HG03060 (cell line): ENCODE data around the gene ZBTB16.

Experiments used
- ATAC-seq: cut with Tn5 transposase; IDR thresholded peaks from one replicate; pipeline ENCODE4 v1.9.1; 2021; ENCODE audit warnings: low read depth, moderate number of reproducible peaks; ENCODE audit not compliant: unreplicated experiment

Gene ZBTB16

DNA sequence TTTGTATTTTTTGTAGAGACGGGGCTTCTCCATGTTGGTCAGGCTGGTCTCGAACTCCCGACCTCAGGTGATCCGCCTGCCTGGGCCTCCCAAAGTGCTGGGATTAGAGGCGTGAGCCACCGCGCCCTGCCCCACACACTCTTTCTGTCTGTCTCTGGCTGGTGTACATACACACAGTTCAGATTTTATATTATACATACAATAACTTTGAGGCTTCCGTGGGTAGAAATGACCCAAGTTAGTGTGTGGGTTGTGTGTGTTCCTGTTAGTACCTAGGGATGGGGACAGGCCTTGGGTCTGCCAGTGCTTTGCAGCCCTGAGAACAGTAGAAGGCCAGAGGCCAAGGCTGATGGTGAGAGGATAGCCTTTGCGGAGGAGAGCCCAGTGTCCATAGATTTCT lies 2.8 kb downstream of the ZBTB16 start:
- ATAC-seq: no peak

DNA sequence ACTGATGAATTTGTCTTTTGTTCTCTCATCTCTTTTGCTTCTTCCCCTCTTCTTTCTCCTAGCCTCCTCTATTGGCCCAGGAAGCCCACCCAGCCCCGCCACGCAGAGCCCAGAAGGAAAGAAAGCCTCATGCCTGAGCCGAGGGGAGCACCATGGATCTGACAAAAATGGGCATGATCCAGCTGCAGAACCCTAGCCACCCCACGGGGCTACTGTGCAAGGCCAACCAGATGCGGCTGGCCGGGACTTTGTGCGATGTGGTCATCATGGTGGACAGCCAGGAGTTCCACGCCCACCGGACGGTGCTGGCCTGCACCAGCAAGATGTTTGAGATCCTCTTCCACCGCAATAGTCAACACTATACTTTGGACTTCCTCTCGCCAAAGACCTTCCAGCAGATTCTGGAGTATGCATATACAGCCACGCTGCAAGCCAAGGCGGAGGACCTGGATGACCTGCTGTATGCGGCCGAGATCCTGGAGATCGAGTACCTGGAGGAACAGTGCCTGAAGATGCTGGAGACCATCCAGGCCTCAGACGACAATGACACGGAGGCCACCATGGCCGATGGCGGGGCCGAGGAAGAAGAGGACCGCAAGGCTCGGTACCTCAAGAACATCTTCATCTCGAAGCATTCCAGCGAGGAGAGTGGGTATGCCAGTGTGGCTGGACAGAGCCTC lies 3.8 kb downstream of the ZBTB16 start:
- no peak for ATAC-seq

DNA sequence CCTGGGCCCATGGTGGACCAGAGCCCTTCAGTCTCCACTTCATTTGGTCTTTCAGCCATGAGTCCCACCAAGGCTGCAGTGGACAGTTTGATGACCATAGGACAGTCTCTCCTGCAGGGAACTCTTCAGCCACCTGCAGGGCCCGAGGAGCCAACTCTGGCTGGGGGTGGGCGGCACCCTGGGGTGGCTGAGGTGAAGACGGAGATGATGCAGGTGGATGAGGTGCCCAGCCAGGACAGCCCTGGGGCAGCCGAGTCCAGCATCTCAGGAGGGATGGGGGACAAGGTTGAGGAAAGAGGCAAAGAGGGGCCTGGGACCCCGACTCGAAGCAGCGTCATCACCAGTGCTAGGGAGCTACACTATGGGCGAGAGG lies 4.3 kb downstream of the ZBTB16 start:
- no peak for ATAC-seq

DNA sequence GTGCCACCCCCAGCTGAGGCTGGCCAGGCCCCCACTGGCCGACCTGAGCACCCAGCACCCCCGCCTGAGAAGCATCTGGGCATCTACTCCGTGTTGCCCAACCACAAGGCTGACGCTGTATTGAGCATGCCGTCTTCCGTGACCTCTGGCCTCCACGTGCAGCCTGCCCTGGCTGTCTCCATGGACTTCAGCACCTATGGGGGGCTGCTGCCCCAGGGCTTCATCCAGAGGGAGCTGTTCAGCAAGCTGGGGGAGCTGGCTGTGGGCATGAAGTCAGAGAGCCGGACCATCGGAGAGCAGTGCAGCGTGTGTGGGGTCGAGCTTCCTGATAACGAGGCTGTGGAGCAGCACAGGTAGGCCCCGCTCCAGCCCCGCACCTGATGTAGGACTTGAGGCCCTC lies 4.7 kb downstream of the ZBTB16 start:
- no peak for ATAC-seq

DNA sequence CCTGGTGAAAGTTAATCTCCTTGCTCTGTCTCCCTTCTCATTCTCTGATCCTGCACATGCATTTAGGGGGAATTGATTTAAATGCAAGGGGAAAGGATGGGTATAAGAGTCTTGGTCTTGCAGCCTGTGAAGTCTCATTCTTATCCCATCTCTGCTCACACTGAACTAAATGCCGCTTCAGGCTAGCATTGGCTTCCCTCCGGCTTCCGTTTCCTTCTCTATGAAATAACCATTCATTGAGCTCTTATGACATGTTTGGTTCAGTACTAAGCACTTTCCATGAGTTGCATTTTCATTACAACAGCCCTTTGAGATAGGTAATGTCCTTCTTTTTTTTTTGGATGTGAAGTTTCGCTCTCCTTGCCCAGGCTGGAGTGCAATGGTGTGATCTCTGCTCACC lies 5.6 kb downstream of the ZBTB16 start:
- no peak for ATAC-seq

DNA sequence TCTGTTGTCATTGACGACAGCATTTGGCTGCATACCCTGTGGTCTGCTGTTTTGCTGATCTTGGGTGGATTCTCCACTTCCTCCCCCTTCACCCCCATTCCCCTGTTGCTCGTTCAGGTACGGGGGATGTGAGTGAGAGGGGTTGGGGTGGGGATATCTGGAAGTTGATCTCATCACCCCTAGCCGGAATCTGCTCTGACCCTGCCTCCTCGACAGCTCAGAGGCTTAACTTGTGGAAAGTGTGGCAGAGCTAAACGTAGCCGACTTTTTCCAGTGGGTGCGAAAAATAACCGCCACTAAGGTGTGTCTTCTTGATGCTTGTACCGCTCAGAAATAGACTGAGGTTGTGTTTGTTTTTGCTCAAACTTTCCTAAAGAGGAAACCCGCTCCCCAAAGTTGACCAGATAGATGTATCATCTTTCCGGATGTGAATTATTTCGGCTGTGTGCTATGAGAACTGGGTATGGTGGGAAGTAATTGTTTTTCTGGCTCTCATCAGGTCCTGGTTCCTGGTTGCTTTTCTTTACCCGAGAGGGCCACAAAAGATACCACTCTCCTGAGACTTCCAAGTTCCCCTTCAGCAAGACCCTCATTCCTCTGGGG lies 6.6 kb downstream of the ZBTB16 start:
- no peak for ATAC-seq

DNA sequence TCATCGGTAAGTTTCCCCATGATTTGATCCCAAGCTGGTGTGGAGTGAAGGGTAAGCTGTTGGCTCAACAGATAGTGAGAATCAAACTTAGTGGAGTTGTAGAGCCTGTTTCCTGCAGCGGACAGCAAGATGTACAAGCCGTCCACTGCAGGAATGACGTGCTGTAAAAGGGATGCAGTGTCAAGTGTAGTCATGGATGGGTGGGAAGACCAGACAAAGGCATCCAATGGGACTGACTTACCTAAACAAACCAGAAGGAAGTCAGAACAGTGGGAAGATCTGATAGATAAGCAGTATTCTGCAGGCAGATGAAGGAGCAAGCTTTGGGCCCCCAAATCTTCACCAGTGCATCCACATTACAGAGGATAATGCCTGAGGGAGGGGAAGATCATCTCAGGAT lies 8.8 kb downstream of the ZBTB16 start:
- ATAC-seq: no peak

DNA sequence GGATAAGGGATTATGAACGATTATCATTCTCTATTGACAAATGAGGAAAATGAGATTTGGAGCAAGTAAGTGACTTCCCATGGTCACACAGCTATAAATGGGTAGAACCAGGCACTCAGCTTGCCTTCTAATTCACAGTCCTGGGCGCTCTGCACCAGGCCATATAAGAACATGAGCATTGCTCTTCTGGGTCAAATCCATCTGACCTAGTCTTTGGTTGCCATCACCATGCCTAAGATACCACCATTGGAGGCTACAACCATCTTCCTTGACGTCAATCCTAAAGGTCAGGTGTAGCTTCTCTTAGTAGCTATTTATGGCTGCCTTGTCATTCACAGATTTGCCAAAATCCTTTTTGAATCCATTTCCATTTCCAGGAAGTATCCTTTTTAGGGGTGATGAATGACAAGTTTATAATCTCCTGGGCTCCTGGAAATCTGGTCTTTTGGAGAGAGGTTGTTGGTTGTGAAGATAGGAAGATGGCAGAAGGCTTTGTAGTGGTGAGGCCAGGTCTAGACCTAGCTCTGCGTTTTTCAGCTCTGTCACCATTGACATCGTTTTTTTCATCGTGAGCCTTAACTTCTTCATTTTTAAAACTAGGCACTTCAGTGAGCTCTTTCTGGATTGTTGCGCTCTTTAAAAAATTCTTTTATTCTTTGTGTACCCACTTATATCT lies 11.1 kb downstream of the ZBTB16 start:
- no peak for ATAC-seq

DNA sequence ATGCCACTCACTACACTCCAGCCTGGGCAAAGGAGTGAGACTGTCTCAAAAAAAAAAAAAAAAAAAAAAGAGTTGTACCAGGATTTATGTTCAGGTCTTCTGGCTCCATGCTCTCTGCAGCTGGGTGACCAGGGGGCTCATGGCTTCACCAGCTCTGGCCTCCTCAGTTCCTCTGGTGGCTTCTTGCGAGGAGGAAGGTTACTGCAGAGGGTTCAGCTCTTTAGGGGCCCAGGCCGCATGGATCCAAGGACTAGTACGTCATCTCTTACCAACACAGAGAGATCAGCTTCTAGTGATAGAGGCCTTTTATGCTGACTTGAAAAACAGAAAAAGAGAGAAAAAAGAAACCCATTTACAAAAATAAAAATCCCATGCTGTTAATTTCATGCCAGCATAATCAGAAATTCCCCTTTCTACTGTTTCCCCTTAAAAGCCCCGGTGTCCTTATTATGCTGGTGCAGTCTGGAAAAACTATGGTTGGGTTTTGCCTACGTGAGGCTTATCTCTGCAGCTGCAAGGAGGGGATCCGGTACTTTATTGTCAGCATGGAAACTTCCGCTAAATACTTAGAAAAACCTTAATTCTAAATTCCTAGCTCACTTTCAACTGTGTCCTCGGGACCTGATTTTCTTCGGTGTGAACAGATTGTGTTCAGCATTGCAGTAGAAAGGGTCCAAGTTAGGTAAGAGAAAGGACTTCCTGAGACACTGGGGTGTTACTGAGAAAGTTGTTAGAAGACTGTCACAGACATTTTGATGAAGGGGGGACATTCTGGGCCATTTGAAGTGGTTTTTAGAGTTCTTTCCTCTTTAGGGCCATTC lies 13.7 kb downstream of the ZBTB16 start:
- ATAC-seq: no peak

DNA sequence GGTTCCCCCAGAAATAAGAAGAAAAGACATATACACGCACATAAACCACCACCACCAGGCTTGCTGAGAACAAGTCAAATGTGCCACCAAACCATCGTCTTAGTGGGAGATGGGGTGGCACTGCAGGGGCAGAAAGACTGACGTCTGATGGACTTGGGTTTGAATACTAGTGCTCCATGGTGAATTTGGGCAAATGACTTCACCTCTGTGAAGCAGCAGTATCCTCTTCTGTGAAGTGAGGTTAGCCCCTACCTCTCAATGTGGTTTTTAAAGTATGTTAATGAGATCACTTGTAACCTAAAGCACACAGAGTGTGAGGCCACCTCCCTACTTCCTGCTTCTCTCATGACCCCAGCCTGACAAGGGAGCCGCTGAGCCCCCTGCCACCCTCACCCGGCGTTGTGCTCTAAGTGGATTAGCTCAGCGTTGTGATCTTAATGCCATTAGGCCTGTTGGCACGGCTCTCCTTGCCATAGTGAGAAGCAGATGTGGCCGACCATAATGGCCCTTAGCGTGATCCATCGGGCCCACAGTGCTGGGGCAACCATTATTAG lies 14.4 kb downstream of the ZBTB16 start:
- ATAC-seq: no peak

DNA sequence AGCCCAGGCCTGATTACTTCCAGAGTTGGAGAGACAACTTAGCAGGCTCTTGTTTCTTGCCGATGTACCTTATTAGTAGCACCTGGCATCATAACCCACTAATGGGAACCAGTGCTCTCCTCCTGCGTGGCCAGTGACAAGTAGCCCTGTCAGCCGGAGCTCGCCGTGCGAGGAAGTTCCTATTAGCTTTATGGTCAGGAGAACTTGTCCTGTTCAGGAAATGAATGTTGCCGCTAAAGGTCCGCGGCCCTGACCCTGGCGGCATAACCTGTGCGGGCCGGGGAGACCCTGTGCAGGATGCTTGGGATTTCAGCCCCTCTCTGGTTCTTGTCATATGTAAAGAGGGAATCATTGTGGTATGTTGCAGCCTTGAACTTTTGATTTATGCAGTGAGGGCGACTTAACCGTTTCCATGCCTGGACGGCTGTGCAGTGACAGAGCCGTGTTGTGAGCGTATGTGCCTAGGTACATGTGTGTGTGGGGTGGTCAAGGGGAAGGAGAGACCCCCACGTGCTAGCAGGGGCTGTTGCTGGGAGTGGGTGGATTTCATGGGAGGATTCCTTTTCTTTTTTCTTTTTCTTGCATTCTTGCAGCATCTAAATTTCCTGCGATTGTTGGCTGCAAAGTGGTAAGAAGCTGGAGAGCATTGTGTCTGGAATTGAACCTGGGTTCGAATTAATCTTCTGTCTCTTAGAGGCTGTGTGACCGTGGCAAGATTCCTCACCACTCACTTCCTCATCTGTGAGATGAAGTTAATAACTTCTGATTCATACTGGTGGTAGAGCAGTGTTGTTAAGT lies 15.2 kb downstream of the ZBTB16 start:
- ATAC-seq: no peak

DNA sequence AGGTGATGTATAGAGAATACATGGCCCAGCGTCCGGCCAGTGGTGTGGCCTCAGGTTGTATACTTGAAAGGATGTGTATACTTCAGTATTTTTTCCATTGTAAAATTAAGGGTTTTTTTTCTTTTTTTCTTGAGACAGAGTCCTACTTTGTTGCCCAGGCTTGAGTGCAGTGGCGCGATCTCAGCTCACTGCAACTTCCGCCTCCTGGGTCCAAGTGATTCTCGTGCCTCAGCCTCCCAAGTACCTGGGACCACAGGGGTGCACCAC lies 15.8 kb downstream of the ZBTB16 start:
- ATAC-seq: no peak

DNA sequence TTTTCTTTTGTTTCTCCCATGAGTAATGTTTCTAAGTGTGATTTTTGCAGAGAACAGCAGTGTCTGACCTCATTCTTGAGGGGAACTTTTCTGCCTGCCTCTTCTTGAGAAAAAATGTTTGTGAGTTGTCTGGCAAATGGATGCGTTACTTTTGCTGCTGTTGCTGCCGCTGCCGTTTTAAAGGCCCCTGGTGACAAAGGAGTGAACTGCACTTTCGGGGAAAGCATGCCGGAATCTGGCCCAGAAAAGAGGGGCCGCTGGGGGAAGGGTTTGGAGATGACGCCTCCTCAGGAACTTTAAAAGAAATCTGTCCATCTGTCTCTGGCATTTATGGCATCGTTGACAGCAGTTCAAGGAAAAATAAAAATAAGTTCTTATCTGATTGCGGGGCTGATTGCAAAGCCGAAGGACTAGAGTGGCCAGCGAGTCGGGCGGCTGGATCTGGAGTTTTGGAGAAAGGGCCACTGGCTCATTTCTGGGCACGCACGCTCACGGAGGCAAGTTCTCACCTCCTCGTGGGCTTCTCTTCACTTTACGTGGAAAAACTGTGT lies 16.5 kb downstream of the ZBTB16 start:
- ATAC-seq: no peak

DNA sequence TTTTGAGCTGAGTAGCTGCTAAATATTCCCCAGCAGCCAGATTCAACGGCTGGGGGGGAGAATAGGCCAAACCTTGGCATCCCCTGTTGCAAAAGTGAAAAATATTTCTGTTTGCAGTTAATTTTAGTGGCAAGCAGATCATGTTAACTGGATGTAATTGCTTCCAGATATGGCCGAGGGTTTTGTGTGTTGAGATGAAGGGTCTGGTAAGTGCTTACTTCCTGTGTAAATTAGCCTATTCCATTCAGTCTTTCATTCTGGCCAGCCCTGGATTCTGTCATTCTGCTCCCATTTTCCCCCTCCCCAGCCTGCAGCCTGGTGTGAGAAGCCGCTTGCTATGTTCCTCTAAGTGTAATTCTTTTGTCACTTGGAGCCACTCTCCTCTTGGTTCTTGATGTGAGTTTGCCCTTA lies 17.4 kb downstream of the ZBTB16 start:
- ATAC-seq: no peak

DNA sequence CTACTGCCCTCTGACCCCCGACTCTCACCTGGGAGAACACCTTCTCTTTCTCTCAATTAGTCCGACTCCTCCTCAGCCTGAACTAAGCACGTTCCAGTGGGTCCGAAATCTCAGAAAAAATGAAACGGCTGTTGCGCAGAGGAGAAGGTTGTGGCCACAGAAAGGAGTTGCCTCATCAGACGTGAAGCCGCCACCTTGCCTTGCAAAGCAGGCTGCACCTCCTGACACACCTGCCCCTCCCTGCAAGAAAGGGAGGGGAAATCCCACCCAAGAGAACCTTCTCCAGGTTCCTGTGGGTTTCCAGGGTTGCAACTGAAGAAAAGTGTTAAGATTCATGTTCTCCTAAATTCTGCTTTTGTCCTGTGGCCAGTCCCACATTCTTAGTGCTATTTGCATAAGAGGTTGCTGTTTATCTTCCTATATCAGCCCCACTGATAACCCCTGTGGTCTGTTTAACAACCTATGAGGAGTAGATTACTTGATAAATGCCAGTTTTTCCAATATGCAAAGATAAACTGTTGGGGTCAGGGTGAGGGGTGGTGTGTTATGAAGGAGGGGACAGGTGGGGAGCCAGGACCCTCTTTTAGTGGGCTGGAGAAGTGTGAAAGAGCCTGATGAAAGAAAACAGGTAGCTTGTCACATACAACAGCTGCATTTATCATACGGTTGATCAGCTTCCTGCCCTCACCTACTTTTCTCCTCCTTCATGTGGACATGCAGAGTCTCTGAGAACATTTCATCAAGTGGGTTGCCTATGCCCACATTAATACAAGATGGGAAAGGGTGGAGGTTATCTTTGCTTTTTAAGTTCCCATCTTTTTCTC lies 18.2 kb downstream of the ZBTB16 start:
- no peak for ATAC-seq

DNA sequence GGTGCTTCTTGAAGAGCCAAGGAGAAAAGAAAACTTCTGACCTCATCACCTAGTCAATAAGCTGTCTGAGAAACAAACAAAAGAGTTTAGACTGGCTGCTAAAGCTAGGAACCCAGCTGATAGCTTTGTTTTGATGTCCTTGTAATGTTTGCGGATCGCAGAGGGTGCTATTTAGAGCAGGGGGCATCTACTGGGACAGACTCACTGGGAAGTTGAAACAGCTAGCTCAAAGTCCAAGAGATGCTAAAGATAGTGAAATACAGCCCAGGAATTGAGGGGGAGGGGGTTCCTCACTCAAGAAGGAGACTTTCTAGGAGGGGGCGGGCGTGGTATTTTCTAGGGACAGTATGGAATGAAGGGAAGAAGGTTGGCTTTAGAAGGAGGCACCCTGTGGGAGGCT lies 18.9 kb downstream of the ZBTB16 start:
- no peak for ATAC-seq

DNA sequence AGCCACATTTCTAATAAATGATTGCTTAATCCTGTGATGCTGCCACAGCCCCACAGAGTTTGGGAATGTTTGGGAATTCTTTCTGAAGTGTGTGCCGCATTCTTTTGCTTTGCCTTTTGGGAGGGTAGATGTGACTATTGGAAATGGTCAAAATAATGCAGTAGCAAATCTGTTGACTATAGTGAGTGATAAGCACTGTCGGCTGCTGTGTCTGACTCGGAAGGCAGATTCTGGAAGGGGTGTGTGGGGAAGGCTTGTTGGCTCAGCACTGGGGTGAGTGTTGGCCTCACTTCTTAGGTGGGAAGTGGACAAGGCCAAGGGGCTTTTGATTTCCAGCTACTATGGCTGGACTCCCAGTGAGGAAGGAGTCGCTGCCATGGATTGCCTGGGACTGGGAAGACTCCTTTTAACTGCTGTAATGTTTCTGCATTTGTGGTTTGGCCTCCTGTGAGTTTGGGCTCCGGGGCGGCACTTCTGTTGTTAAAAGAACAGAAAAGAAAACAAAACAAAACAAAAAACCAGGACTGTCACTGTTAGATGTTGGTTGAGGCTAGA lies 20.1 kb downstream of the ZBTB16 start:
- ATAC-seq: no peak

DNA sequence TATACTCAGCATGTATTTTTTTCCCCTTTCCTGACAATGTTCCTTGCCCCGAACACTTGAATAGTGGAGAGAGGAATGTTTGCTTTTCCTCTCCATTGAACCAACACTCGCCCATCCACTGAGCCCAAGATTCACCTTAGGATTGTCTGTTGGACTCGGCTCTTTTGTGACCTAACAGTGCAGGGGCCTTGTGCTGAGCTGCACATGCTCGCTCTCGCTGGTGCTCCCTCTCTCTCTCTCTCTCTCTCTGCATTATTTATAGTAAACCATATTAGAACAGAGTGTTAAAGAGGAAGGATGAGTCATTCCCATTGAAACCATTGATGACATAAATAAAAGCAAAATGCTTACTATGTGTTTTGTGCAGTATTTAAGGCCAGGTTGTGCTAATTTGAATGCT lies 20.7 kb downstream of the ZBTB16 start:
- ATAC-seq: no peak

DNA sequence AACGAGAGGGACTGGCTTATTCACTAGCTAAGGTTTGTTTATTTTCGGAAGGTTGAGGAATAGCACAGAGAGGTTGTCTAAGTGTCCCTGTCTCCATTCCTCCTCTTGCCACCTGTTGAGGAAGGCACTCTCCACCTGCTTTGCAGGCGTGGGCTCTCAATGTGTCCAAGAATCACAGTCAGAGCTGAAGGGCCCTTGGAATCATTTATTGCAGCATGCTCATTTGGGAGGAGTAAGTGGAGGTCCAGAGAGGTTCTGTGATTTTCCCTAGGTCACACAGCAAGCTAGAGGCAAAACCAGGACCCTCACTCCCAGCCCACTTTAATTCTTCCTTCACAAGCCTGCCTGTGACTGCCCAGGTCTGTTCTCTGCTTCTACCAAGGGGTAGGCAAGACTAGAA lies 21.3 kb downstream of the ZBTB16 start:
- ATAC-seq: no peak
